HUDEP-2 (cell line): Measurements from ENCODE around the gene PAXX.
A peak's percentile ranks its signal among the peaks of the same experiment; 100 is the strongest.

ENCODE experiments used
- DNase-seq, 76 experiments: peaks; one replicate each; lab custom pipeline; 2025; ENCODE audit not compliant: unreplicated experiment in 76 of 76; lab: John Stamatoyannopoulos, UW

PAXX gene

GRCh38 chr9:136997830-136998234, 5.6 kb downstream of the PAXX start:
- DNase-seq, result no peak

GRCh38 chr9:137000177-137000930, 8.1 kb downstream of the PAXX start:
- no peak for DNase-seq

GRCh38 chr9:137001857-137002645, 9.8 kb downstream of the PAXX start:
- no peak for DNase-seq

- DNase-seq, result no peak
These were observed 10.4 kb downstream of the PAXX start for GRCh38 chr9:137002646-137003041.

GRCh38 chr9:137004285-137004684, 12.1 kb downstream of the PAXX start:
- peak in 20 of 76 experiments; percentile 15 to 48 (median 26) for DNase-seq

- no peak for DNase-seq
These were observed 14.1 kb downstream of the PAXX start for GRCh38 chr9:137006116-137007003.

DNA sequence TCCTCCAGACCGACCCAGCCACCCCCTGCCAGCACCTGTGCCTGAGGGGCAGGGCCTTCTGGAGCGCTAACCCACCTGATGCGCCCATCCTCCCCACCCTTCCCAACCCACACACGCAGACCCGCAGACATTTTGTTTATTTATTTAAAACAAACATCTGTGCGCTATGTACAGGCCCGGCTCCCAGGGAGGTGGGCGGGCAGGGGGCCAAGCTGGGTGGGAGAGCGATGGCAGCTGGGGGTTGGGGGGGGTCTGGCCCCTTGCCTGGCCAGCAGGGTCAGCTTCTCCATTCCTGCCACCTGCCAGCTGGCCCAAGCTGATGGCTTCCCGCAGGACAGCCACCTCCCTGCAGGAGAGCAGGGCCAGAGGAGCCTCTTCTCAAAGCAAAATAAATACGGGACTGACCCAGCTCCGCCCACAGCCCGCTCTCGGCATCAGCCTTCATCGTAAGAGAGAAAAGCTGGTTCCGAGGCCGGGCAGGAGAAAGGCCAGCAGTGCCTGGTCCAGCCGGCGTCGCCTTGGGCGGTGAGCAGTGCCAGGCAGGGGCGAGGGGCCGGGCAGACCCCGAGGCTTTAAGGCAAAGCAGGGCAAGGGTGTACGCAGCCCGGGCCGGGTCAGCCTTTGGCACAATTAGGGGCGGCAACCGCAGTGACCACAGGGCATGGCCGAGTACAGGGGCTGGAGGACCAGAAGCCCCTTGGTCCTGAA, 15.0 kb downstream of the PAXX start:
- no peak for DNase-seq

DNA sequence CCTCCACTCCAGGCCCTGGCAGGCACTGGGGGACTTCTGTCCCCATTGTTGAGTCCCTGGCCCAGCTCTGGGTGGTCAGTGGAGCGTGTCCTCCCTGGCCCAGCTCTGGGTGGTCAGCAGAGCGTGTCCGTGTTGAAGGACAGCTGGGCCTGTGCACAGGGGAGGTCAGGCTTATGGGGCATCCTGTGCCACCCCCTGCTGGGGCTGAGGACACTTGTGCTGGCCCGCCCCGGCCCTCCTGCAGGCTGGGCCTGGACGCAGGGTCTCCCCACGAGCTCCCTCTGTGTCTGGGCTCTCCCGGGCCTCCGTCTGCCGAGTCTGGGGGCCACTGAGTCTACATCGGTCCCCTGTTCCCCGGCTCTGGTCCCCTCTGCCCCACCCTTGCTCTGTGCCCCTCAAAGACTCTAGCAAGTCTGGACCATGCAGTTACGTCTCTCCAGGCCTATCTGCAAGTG, 15.6 kb downstream of the PAXX start:
- DNase-seq, result no peak

DNA sequence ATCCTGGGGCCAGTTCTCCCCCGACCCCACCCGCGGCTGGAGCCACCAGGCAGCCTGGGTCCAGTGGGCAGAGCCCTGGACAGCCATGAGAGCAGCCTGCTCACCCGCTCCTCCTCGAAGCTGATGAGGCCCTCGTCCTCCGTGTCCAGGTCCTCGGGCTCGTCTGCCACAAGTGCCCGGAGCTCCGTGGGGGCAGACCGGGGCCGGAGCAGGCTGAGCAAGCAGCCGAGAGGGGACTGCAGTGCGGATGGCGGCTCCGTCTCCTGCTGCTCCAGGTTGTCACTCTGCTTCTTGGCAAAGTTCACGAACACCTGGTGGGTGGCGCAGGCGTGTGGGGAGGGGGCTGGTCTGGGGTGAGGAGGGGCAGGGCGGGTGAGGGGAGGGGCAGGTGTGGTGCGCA, 16.1 kb downstream of the PAXX start:
- DNase-seq, result no peak

DNA sequence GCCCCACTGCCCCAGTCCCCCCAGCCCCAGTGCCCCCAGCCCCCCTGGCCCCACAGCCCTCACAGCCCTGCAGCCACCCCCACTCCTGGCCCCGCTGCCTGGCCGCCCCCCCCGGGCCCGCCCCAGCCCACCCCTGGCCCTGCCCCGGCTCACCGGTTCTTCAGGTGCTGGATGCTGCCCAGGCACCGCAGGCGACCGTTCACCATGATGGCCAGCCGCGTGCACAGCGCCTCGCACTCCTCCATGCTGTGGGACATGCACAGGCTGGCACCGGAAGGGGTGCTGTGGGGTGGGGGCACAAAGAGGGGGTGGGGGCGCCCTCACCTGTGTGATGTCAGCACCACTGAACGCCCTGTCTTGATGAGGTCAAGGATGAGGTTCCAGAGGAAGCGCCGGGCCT, 17.0 kb downstream of the PAXX start:
- DNase-seq, result no peak

- DNase-seq, result no peak
These were observed 17.9 kb downstream of the PAXX start for GRCh38 chr9:137009938-137010732.

DNA sequence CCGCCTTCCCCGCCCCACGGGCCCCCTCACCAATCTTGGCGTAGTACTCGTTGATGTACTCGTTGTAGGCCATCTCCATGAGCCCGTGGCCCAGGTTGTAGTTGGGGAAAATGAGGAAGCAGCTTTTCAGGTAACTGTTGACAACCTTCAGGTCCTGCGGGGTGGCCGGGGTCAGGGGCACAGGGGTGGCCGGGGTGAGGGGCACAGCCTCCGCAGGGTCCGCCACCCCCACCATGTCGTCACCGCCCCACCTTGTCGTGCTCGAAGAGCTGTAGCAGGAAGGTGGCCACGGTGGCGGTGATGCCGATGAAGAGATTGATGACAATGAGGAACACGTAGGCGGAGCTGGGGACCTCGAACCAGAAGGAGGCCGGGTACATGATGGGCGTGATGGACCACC, 18.9 kb downstream of the PAXX start:
- DNase-seq, result no peak

DNA sequence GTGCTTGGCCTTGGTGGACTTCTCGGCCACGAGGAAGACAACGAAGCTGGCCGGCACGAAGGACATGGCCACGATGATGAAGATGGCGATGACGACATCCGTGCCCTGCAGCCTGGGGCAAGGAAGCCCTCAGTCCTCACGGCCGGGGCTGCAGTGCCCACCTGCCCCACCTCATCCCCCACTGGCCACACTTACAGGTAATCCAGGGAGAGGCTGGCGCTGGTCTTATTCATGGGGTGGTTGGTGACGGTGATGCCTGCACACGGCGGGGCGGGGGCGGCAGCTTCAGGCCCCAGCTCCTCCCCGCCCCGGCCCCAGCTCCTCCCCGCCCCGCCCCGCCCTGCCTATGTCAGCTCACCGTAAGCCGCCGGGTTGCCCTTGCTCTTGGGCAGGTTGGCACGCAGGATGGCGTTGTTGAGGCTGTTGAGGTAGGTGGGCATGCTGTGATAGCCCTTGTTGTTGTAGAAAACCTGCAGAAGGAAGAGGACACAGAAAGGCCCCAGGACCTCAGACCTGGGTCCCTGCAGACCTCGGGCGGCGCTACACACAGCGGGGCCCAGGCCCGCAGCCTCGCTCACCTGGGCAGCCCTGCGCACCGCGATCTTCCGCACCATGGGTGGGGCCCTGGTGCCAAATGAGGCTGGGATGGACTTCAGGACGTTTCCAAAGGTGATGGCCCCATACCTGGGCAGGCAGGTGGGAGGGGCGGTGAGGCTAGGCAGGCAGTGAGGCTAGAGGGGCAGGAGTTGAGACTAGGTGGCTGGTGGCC, 19.9 kb downstream of the PAXX start:
- DNase-seq, result no peak

DNA sequence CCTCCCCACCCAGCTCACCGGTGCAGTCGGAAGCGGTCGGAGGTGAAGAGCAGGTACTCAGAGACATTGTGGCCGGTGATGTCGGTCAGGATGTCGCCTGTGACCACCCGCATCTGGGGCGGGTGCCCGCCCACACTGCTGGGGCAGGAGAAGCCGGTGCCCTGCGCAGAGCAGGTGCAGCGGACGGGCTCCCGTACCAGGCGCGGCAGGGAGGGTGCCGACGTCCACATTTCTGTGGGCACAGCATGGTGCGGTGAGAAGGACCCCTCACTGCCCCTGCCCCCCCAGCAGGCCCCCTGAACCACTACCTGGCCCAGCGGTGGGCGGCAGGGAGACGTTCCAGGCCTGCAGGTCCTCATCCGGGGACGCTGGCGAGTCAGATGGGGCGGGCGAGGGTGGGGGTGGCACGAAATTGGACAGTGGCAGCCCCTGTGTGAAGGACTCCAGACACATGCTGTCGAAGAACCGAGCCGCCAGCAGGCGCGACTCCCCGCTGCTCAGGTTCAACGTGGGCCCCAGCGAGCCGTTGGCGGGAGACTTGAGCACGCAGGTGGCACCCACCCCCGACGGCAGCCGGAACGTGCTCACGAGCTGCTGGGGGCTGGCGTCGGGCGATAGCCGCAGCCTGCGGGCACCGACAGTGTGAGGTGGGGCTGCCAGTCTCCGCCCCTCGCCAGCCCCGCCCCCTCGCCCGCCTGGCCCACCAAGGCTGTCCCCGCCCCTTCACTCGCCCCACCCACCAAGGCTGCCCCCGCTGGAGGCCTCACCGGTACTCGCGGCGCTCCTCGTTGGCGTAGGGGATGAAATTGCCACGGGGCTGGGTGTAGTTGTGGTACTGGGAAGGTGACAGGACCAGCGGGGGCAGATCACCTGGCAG, 20.7 kb downstream of the PAXX start:
- no peak for DNase-seq

GRCh38 chr9:137013571-137013940, 21.3 kb downstream of the PAXX start:
- no peak for DNase-seq

DNA sequence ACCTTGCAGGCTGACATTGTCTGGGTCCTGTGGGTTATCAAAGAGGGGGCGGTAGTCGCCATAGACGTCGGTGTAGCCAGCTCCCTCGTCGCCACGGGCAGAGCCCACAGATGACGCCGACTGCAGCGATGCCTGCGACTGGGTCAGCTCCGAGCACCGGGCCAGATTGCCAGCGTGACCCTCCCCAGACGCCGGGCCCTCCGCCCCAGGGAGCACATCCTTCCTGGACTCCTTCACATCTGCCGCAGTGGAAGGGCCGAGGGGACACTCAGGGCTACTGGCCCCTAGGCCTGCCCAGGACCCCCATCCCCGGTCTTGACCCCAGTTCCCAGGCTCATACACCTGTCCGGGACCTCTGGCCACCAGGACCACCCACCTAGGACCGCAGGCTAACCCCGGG, 21.9 kb downstream of the PAXX start:
- DNase-seq, result no peak

DNA sequence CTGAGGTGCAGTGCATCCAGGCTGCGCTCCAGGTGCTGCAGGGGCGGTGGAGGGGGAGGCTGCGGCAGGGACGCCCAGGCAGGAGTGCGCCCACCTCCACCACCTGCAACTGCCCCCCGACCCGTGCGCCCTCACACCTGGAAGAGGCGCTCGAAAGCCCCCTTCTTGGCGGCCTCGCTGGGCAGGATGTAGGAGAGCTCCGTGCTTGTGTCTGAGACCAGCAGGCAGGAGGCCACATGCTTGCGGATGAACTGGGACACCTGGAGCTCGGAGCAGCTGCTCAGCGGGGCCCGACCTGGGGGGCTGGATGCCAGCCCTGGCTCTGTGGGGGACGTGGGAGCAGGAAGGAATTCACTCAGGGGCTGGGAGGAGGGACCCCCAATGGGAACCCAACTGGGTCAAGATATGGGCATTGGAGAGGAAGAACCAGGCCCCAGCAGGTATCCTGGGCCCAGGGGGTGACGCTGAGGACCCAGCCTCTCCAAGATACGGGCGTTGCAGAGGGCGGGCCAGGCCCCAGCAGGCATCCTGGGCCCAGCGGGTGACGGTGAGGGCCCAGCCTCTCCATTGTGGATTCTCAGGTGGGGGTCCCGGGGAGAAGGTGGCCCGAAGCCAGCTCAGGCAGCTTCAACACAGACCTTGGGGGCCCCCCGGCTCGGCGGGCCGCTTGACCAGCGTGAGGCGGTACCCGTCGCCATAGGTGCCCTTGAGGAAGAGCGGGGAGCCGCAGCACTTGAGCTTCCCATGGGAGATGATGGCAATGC, 22.7 kb downstream of the PAXX start:
- DNase-seq, result no peak
